Measurements from ENCODE around the gene TMED6.

DNA sequence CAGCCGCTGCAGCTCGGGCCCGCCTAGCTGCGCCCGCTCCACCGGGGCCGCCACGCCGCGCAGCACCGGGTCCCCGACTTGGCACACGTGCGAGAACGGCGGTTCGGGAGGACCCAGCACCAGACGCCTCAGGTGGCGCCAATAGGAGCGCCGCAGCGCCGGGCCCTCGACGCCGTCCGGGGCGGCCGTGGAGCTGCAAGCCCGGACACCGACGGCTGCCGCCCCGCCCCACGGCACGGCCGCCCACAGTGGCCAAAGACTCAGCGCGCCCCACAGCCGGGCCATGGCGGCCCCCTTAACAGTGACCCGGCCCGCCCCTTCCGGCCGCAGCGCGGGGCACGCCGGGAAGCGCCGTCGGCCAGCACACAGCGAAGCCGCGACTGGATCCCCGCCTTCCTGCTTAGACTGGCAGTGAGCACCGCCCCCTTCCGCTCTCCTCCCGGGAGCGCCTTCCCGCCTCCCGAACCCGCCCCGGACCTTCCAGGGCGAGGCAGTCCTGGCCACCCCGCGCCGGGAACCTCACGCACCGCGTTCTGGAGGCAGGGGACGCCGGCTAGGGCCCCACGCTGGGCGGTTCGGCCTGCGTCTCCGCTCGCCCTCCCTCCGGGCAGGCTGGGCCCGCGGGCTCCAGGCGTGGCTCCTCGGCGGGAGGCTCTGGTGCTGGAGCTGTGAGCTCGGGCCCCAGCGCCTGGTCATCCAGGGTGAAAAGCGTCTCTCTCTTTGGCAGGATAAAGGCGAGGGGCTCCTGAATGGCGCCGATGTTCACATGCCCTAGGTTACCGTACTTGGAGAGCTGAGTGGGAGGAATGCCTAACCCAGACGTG lies 21.1 kb downstream of the TMED6 start, which contains the start of gene PDF:
- TF ChIP-seq SUZ12 (IDR thresholded peaks at IDR 0.05; ENCODE audit: extremely low read depth, insufficient read depth, insufficient read length): no peak
- peak; percentile 71 for TF ChIP-seq YY1 (IDR thresholded peaks at IDR 0.05; ENCODE audit: insufficient read depth, insufficient read length)
- TF ChIP-seq ZNF274 (IDR thresholded peaks at IDR 0.05; ENCODE audit: low read depth, low read length): no peak
